ENCODE results near the gene RFX7.

DNA sequence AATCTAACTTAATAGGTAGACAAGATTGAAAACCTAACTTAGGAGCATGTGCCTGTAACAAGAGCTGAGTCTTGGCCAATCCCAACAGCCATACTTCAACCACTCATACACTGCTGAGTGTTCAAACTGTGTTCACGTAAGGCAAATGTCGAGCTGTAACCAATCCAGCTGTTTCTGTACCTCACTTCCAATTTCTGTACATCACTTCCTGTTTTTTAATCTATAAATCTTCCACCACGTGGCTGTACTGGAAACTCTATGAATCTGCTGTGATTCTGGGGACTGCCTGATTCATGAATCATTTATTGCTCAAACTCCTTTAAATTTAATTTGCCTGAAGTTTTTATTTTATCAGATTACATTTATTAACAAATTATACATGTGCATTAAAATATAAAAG lies 205.7 kb downstream of the RFX7 start:
- TF ChIP-seq POLR2AphosphoS5 (IDR thresholded peaks at IDR 0.05; ENCODE audit: low read depth, low read length), result no peak
- TF ChIP-seq, protein P1, sequence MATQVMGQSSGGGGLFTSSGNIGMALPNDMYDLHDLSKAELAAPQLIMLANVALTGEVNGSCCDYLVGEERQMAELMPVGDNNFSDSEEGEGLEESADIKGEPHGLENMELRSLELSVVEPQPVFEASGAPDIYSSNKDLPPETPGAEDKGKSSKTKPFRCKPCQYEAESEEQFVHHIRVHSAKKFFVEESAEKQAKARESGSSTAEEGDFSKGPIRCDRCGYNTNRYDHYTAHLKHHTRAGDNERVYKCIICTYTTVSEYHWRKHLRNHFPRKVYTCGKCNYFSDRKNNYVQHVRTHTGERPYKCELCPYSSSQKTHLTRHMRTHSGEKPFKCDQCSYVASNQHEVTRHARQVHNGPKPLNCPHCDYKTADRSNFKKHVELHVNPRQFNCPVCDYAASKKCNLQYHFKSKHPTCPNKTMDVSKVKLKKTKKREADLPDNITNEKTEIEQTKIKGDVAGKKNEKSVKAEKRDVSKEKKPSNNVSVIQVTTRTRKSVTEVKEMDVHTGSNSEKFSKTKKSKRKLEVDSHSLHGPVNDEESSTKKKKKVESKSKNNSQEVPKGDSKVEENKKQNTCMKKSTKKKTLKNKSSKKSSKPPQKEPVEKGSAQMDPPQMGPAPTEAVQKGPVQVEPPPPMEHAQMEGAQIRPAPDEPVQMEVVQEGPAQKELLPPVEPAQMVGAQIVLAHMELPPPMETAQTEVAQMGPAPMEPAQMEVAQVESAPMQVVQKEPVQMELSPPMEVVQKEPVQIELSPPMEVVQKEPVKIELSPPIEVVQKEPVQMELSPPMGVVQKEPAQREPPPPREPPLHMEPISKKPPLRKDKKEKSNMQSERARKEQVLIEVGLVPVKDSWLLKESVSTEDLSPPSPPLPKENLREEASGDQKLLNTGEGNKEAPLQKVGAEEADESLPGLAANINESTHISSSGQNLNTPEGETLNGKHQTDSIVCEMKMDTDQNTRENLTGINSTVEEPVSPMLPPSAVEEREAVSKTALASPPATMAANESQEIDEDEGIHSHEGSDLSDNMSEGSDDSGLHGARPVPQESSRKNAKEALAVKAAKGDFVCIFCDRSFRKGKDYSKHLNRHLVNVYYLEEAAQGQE (IDR thresholded peaks at IDR 0.05; ENCODE audit: insufficient read depth in 1 of 2, low read depth in 2 of 2, low read length in 2 of 2), result no peak
- no peak for TF ChIP-seq TAF1 (IDR thresholded peaks at IDR 0.05; ENCODE audit: borderline replicate concordance, insufficient read depth, low read length)
- TF ChIP-seq SIN3A (IDR thresholded peaks at IDR 0.05; ENCODE audit: borderline replicate concordance, insufficient read depth, low read length), result no peak
